IMR-90 (cell line): ENCODE data around the gene INMT. TPM values are rescaled to one million over a fixed set of nuclear protein-coding genes. Genes with fewer than 3 reads are reported as not detected.

Experiments
- ATAC-seq: fragments of 200-7000 bp; cut with Tn5 transposase; 2 replicates; pipeline ENCODE4 v1.9.1; 2020; ENCODE audit warnings: low read depth, mild to moderate bottlenecking, moderate library complexity
- BruUV-seq: library from RNA; stranded (reverse); fragments of 400-500 nt; replicated peaks from 2 replicates; lab custom pipeline; 2021; lab: Mats Ljungman, UMichigan
- CTCF ChIA-PET: fragments of 300-600 bp; formaldehyde crosslinking; extraction: SDS; loops from one replicate; lab custom pipeline; 2021; ENCODE audit warnings: antibody characterized with exemption; lab: Yijun Ruan, JAX
- POLR2A ChIA-PET: fragments of 300-600 bp; sonication (Branson Sonifier 250); formaldehyde crosslinking; loops from one replicate; lab custom pipeline; 2022; ENCODE audit warnings: antibody characterized with exemption; ENCODE audit not compliant: unreplicated experiment; lab: Charles Lee
- DNase-seq: peaks from one replicate; pipeline ENCODE4 v3.0.0; 2013
- H2AFZ ChIP-seq: replicated peaks from 2 replicates; pipeline ENCODE3; 2013; ENCODE audit warnings: low read length, mild to moderate bottlenecking; ENCODE audit not compliant: poor library complexity
- H2AK5ac ChIP-seq: 2 replicates; pipeline ENCODE4 v1.6.1; 2013; ENCODE audit warnings: low read depth, low read length, inconsistent platforms
- H2AK9ac ChIP-seq: replicated peaks from 2 replicates; pipeline ENCODE3; 2013; ENCODE audit warnings: mild to moderate bottlenecking, low read depth, low read length, moderate library complexity; ENCODE audit not compliant: poor library complexity
- H2BK120ac ChIP-seq: 2 replicates; pipeline ENCODE4 v1.6.1; 2013; ENCODE audit warnings: low read depth, low read length, inconsistent platforms
- H2BK15ac ChIP-seq: 3 replicates; pipeline ENCODE4 v1.6.1; 2013; ENCODE audit warnings: low read depth, low read length, inconsistent platforms
- H2BK20ac ChIP-seq: 2 replicates; pipeline ENCODE4 v1.6.1; 2013; ENCODE audit warnings: low read depth, mild to moderate bottlenecking, inconsistent platforms, low read length, moderate library complexity
- H2BK5ac ChIP-seq: 2 replicates; pipeline ENCODE4 v1.6.1; 2013; ENCODE audit warnings: mild to moderate bottlenecking, low read depth, low read length, inconsistent platforms; ENCODE audit not compliant: poor library complexity, severe bottlenecking
- H3K14ac ChIP-seq: replicated peaks from 2 replicates; pipeline ENCODE4 v1.6.1; 2013; ENCODE audit warnings: low read depth, low read length, inconsistent platforms
- H3K18ac ChIP-seq: 2 replicates; pipeline ENCODE4 v1.6.1; 2013; ENCODE audit warnings: low read depth, low read length, control low read depth
- H3K23ac ChIP-seq: 2 replicates; pipeline ENCODE4 v1.6.1; 2013; ENCODE audit warnings: low read depth, low read length, inconsistent platforms
- H3K27ac ChIP-seq: 2 replicates; pipeline ENCODE4 v1.5.1; 2013; ENCODE audit warnings: mild to moderate bottlenecking, control low read depth, low read length; ENCODE audit not compliant: insufficient read depth
- H3K27me3 ChIP-seq: 2 replicates; pipeline ENCODE4 v1.6.1; 2013; ENCODE audit warnings: low read length; ENCODE audit not compliant: control insufficient read depth, insufficient read depth
- H3K36me3 ChIP-seq: 2 replicates; pipeline ENCODE4 v1.6.1; 2013; ENCODE audit warnings: low read length, mixed read lengths; ENCODE audit not compliant: control insufficient read depth, insufficient read depth
- H3K4ac ChIP-seq: 2 replicates; pipeline ENCODE4 v1.6.1; 2013; ENCODE audit warnings: low read depth, low read length, inconsistent platforms
- H3K4me1 ChIP-seq: 2 replicates; pipeline ENCODE4 v1.6.1; 2013; ENCODE audit warnings: low read length, mixed read lengths; ENCODE audit not compliant: control insufficient read depth, insufficient read depth
- H3K4me2 ChIP-seq: 2 replicates; pipeline ENCODE4 v1.6.1; 2013; ENCODE audit warnings: low read depth, mild to moderate bottlenecking, control low read depth, low read length, moderate library complexity
- H3K4me3 ChIP-seq: 2 replicates; pipeline ENCODE4 v1.5.1; 2013; ENCODE audit warnings: low read depth, mild to moderate bottlenecking, control low read depth, low read length, moderate library complexity; ENCODE audit not compliant: insufficient read depth
- H3K56ac ChIP-seq: 2 replicates; pipeline ENCODE4 v1.6.1; 2013; ENCODE audit warnings: low read length, inconsistent platforms; ENCODE audit not compliant: insufficient read depth; ENCODE audit errors: extremely low read depth
- H3K79me1 ChIP-seq, 2 experiments: 2 replicates each; pipeline ENCODE4 v1.6.1; 2013; ENCODE audit warnings: low read length in 2 of 2, inconsistent platforms in 1 of 2, low read depth in 1 of 2
- H3K9ac ChIP-seq: 2 replicates; pipeline ENCODE4 v1.6.1; 2013; ENCODE audit warnings: low read depth, low read length, control low read depth
- H3K9me1 ChIP-seq: 2 replicates; pipeline ENCODE4 v1.6.1; 2013; ENCODE audit warnings: low read length, inconsistent platforms; ENCODE audit not compliant: insufficient read depth
- H3K9me3 ChIP-seq: 2 replicates; pipeline ENCODE4 v1.6.1; 2013; ENCODE audit warnings: low read length; ENCODE audit not compliant: control insufficient read depth, insufficient read depth
- H4K20me1 ChIP-seq: 2 replicates; pipeline ENCODE4 v1.6.1; 2013; ENCODE audit warnings: low read length, inconsistent platforms; ENCODE audit not compliant: insufficient read depth
- H4K5ac ChIP-seq: 2 replicates; pipeline ENCODE4 v1.6.1; 2013; ENCODE audit warnings: mild to moderate bottlenecking, low read depth, low read length, control low read depth
- H4K8ac ChIP-seq, 2 experiments: 2 replicates each; pipeline ENCODE4 v1.6.1; 2013; ENCODE audit warnings: low read depth in 2 of 2, low read length in 2 of 2, control low read depth in 1 of 2, inconsistent platforms in 1 of 2
- H4K91ac ChIP-seq: 2 replicates; pipeline ENCODE4 v1.6.1; 2013; ENCODE audit warnings: low read depth, low read length, inconsistent platforms; ENCODE audit not compliant: insufficient read depth
- BHLHE40 ChIP-seq: fragments of 150-350 bp; IDR thresholded peaks from 2 replicates; pipeline ENCODE4 v1.6.1; 2016; ENCODE audit warnings: mild to moderate bottlenecking, low read depth, low read length
- CEBPB ChIP-seq: IDR thresholded peaks from 2 replicates; pipeline ENCODE4 v1.6.1; 2012; ENCODE audit warnings: low read depth, low read length, improper control_type of control experiment
- CHD1 ChIP-seq: IDR thresholded peaks from 2 replicates; pipeline ENCODE4 v1.6.1; 2012; ENCODE audit warnings: low read depth, low read length, improper control_type of control experiment
- CTCF ChIP-seq: conservative IDR thresholded peaks from 2 replicates; pipeline ENCODE4 v1.5.1; 2012; ENCODE audit warnings: mild to moderate bottlenecking, low read depth, low read length, improper control_type of control experiment
- FOS ChIP-seq: fragments of 150-350 bp; IDR thresholded peaks from 2 replicates; pipeline ENCODE4 v1.6.1; 2016; ENCODE audit warnings: low read depth, low read length
- RAD21 ChIP-seq: IDR thresholded peaks from 2 replicates; pipeline ENCODE4 v1.6.1; 2012; ENCODE audit warnings: low read length, improper control_type of control experiment
- WGBS, 2 experiments: methylation state at CpG; one replicate each; pipeline versions ENCODE4 v1.1.5 to v1.1.7; 2013; ENCODE audit warnings: missing lambda C conversion rate in 2 of 2; ENCODE audit not compliant: insufficient read length in 1 of 2; ENCODE audit errors: extremely low coverage in 2 of 2; 5-methylcytosine and 5-hydroxymethylcytosine counted together
- dilution Hi-C: fragments of 300-500 bp; cut with HindIII; formaldehyde crosslinking; loops from one replicate; pipeline ENCODE4 v1.14.3; 2018; ENCODE audit warnings: low sequenced_read_pairs; ENCODE audit not compliant: unreplicated experiment
- in situ Hi-C: fragments of 300-500 bp; cut with MboI; formaldehyde crosslinking; loops from 3 replicates; pipeline ENCODE4 v1.14.3; 2019; ENCODE audit warnings: low sequenced_read_pairs, inconsistent platforms, mixed read lengths
- intact Hi-C: fragments of 100-400 bp; cut with micrococcal nuclease; formaldehyde crosslinking; loops from 2 replicates; pipeline ENCODE4 v1.10.0; 2022
- polyA plus RNA-seq, 3 experiments: library from polyadenylated mRNA; depleted of rRNA; stranded (reverse); fragments of >200 nt; gene quantifications; 2 replicates each; pipeline ENCODE4 v1.2.3, GENCODE V29; 2012; ENCODE audit warnings: low replicate concordance in 1 of 3
- total RNA-seq: library from RNA; depleted of rRNA; stranded (reverse); fragments of >200 nt; gene quantifications from 2 replicates; pipeline ENCODE4 v1.2.3, GENCODE V29; 2012

The INMT gene
- total and polyA plus RNA-seq, 2 of the 4 experiments (the other 2 are of a cell fraction) = 0.39 to 2.2 TPM

GRCh38 chr7:30734497-30734896 is 17.4 kb upstream of the INMT start:
- DNase-seq (no peak), ATAC-seq (no peak)
- no peaks in the 10 kb centered on the region for H3K79me1 ChIP-seq
- BruUV-seq = no TSS peak
- H3K4me2 ChIP-seq = no peak overlapping the region
- no peaks in the 10 kb centered on the region for H3K4me1 ChIP-seq
- H2BK20ac ChIP-seq = no peak overlapping the region
- CTCF ChIA-PET = no interaction called here
- no peaks in the 10 kb centered on the region; the same call in 1 of the 2 replicates for H3K9me3 ChIP-seq
- no peak overlapping the region for H2AFZ ChIP-seq
- H3K27ac ChIP-seq = no peak overlapping the region
- H2BK15ac ChIP-seq = no peak overlapping the region
- no peak overlapping the region for H3K56ac ChIP-seq
- no peak overlapping the region for H2BK5ac ChIP-seq
- no peak overlapping the region for H2AK9ac ChIP-seq
- H4K91ac ChIP-seq = no peak overlapping the region
- no peaks in the 10 kb centered on the region for H3K36me3 ChIP-seq
- H2BK120ac ChIP-seq = no peak overlapping the region
- no peaks in the 10 kb centered on the region for H3K9me1 ChIP-seq
- dilution Hi-C loops = no loop called here
- intact Hi-C loops = no loop called here
- H4K5ac ChIP-seq = no peak overlapping the region
- H4K20me1 ChIP-seq = no peaks in the 10 kb centered on the region
- H3K9ac ChIP-seq = no peak overlapping the region
- H4K8ac ChIP-seq = no peak overlapping the region
- WGBS, 2 experiments = 87% methylated on average over 3 of the region's 7 CpGs; no CpG with 5 or more reads in 1 of the 2 experiments
- no peak overlapping the region for H2AK5ac ChIP-seq
- TF ChIP-seq RAD21 (no peak), FOS (no peak), BHLHE40 (no peak), CTCF (no peak), CEBPB (no peak), CHD1 (no peak)
- no peak overlapping the region for H3K18ac ChIP-seq
- H3K4me3 ChIP-seq = no peak overlapping the region
- in situ Hi-C loops = no loop called here
- POLR2A ChIA-PET = no interaction called here
- no peak overlapping the region for H3K23ac ChIP-seq
- peaks cover 41% of the 10 kb centered on the region for H3K27me3 ChIP-seq
- no peak overlapping the region for H3K4ac ChIP-seq
- H3K14ac ChIP-seq = no peak overlapping the region
